Endothelial cell of umbilical vein (primary cell): Measurements from ENCODE around the gene VWA7. TPM values are rescaled to one million over a fixed set of nuclear protein-coding genes. Genes with fewer than 3 reads are reported as not detected.
"Not testable (repeated sequence)": the region's sequence is repeated elsewhere in the genome, so short reads cannot be mapped to it uniquely, and the experiment has no call there.

Experiments used
- BruUV-seq: library from RNA; stranded (reverse); fragments of 400-500 nt; replicated peaks from 2 replicates; lab custom pipeline; 2021; lab: Mats Ljungman, UMichigan
- CTCF ChIA-PET: fragments of 300-600, 350-600 bp; sonication (Branson Sonifier 250); formaldehyde crosslinking; loops from one replicate; lab custom pipeline; 2021; ENCODE audit warnings: antibody characterized with exemption, inconsistent platforms; lab: Charles Lee
- POLR2A ChIA-PET: fragments of 300-600, 350-600 bp; sonication (Branson Sonifier 250); formaldehyde crosslinking; loops from one replicate; lab custom pipeline; 2021; ENCODE audit warnings: antibody characterized with exemption, inconsistent platforms; lab: Charles Lee
- DNase-seq: peaks from one replicate; pipeline ENCODE4 v3.0.0-alpha.2; 2011; ENCODE audit warnings: low read depth, low spot score
- FAIRE-seq: peaks from 2 replicates; lab custom pipeline; 2011; peaks lifted over from hg19 to GRCh38; lab: Jason Lieb, UNC
- H2AFZ ChIP-seq: 2 replicates; pipeline ENCODE4 v1.6.0; 2012; ENCODE audit warnings: low read depth, low read length, control low read depth, inconsistent platforms
- H3K27ac ChIP-seq: 2 replicates; pipeline ENCODE4 v1.5.1; 2011; ENCODE audit warnings: low read depth, mild to moderate bottlenecking, control low read depth, low read length, moderate library complexity; ENCODE audit not compliant: insufficient read depth
- H3K27me3 ChIP-seq, 2 experiments: 2 replicates each; pipeline versions ENCODE4 v1.6.0 to v1.6.1; 2011; ENCODE audit warnings: low read length in 2 of 2, mixed read lengths in 1 of 2; ENCODE audit not compliant: control insufficient read depth in 2 of 2, insufficient read depth in 2 of 2
- H3K36me3 ChIP-seq, 2 experiments: 2 replicates in 1 of 2; 3 replicates in 1 of 2; pipeline ENCODE4 v1.5.1; 2011; ENCODE audit warnings: low read length in 2 of 2, mild to moderate bottlenecking in 1 of 2, moderate library complexity in 1 of 2; ENCODE audit not compliant: control insufficient read depth in 2 of 2, insufficient read depth in 2 of 2; ENCODE audit errors: extremely low read depth in 1 of 2
- H3K4me1 ChIP-seq: 3 replicates; pipeline ENCODE4 v1.5.1; 2011; ENCODE audit warnings: mild to moderate bottlenecking, low read length; ENCODE audit not compliant: control insufficient read depth, insufficient read depth; ENCODE audit errors: extremely low read depth
- H3K4me2 ChIP-seq: 2 replicates; pipeline ENCODE4 v1.6.1; 2011; ENCODE audit warnings: low read length, control low read depth, mixed read lengths; ENCODE audit not compliant: insufficient read depth
- H3K4me3 ChIP-seq, 3 experiments: fragments of 200-600 bp in 1 of 3; sonication (generic), shearing (Covaris generic) in 1 of 3; replicated peaks in 1 of 3; 2 replicates each; pipeline ENCODE4 v1.5.1; 2011 to 2016; ENCODE audit warnings: control low read depth in 3 of 3, low read length in 3 of 3, mild to moderate bottlenecking in 2 of 3, inconsistent platforms in 1 of 3, low read depth in 1 of 3, moderate library complexity in 1 of 3; ENCODE audit not compliant: insufficient read depth in 1 of 3
- H3K79me2 ChIP-seq: 2 replicates; pipeline ENCODE4 v1.6.0; 2012; ENCODE audit warnings: low read length, inconsistent platforms; ENCODE audit not compliant: control insufficient read depth, insufficient read depth
- H3K9ac ChIP-seq: replicated peaks from 2 replicates; pipeline ENCODE3; 2011; ENCODE audit warnings: low read length, control low read depth; ENCODE audit not compliant: insufficient read depth; ENCODE audit errors: extremely low read depth
- H3K9me1 ChIP-seq: replicated peaks from 3 replicates; pipeline ENCODE4 v1.6.0; 2011; ENCODE audit warnings: mild to moderate bottlenecking, low read length; ENCODE audit not compliant: control insufficient read depth, insufficient read depth; ENCODE audit errors: extremely low read depth
- H3K9me3 ChIP-seq: replicated peaks from 2 replicates; pipeline ENCODE4 v1.5.1; 2012; ENCODE audit warnings: low read length, inconsistent platforms; ENCODE audit not compliant: control insufficient read depth, insufficient read depth
- H4K20me1 ChIP-seq: replicated peaks from 2 replicates; pipeline ENCODE3; 2011; ENCODE audit warnings: mild to moderate bottlenecking, low read length; ENCODE audit not compliant: control insufficient read depth, insufficient read depth; ENCODE audit errors: extremely low read depth
- CTCF ChIP-seq, 2 donors: IDR thresholded peaks; 1 replicate in 1 of 2; 2 replicates in 1 of 2; pipeline ENCODE4 v1.5.1; 2011; ENCODE audit warnings: low read length in 2 of 2, mild to moderate bottlenecking in 2 of 2, moderate library complexity in 2 of 2, control low read depth in 1 of 2, inconsistent platforms in 1 of 2, low read depth in 1 of 2; ENCODE audit not compliant: insufficient read depth in 1 of 2; ENCODE audit errors: extremely low read depth in 1 of 2
- EZH2 ChIP-seq: IDR thresholded peaks from 2 replicates; pipeline ENCODE4 v1.6.1; 2012; ENCODE audit warnings: borderline replicate concordance, low read depth, mild to moderate bottlenecking, moderate library complexity, low read length, inconsistent platforms; ENCODE audit not compliant: severe bottlenecking
- FOS ChIP-seq: IDR thresholded peaks from 2 replicates; pipeline ENCODE4 v1.6.1; 2011; ENCODE audit warnings: mild to moderate bottlenecking, low read length, moderate library complexity, borderline replicate concordance; ENCODE audit not compliant: insufficient read depth
- GATA2 ChIP-seq: IDR thresholded peaks from 2 replicates; pipeline ENCODE4 v1.7.0; 2011; ENCODE audit warnings: low read depth, mild to moderate bottlenecking, moderate library complexity, mixed read lengths, low read length; ENCODE audit not compliant: insufficient read length, insufficient read depth
- JUN ChIP-seq: IDR thresholded peaks from 2 replicates; pipeline ENCODE4 v1.6.1; 2011; ENCODE audit warnings: borderline replicate concordance, low read depth; ENCODE audit not compliant: insufficient read length, insufficient read depth
- MAX ChIP-seq: IDR thresholded peaks from 2 replicates; pipeline ENCODE4 v1.6.1; 2011; ENCODE audit not compliant: insufficient read depth, insufficient read length
- MYC ChIP-seq: IDR thresholded peaks from one replicate; pipeline ENCODE4 v1.6.1; 2011; ENCODE audit warnings: mild to moderate bottlenecking, low read depth, low read length
- POLR2A ChIP-seq: IDR thresholded peaks from 2 replicates; pipeline ENCODE4 v1.6.1; 2012; ENCODE audit warnings: low read depth, mild to moderate bottlenecking, control low read depth, low read length
- POLR2AphosphoS5 ChIP-seq: IDR thresholded peaks from 2 replicates; pipeline ENCODE4 v1.6.1; 2012; ENCODE audit warnings: low read depth, mild to moderate bottlenecking, control low read depth, low read length, moderate library complexity; ENCODE audit not compliant: insufficient read depth
- dilution Hi-C: fragments of 300-500 bp; cut with MboI; formaldehyde crosslinking; loops from one replicate; pipeline ENCODE4 v1.15.0; 2019; ENCODE audit warnings: low sequenced_read_pairs; ENCODE audit not compliant: extremely low pct_ligation_motif_present
- intact Hi-C: fragments of 100-400 bp; cut with micrococcal nuclease; formaldehyde crosslinking; loops from one replicate; pipeline ENCODE4 v1.10.0; 2022
- polyA plus RNA-seq, 4 experiments: library from polyadenylated mRNA; depleted of rRNA in 3 of 4; stranded (reverse) in 3 of 4; unstranded in 1 of 4; fragments of >200 nt; gene quantifications; 2 replicates each; pipeline versions ENCODE4 v1.2.1 to v1.2.3, GENCODE V29; 2011 to 2012; ENCODE audit warnings: missing spikeins in 1 of 4
- total RNA-seq: library from RNA; stranded (reverse); gene quantifications from 2 replicates; pipeline ENCODE4 v1.2.3, GENCODE V29; 2021

VWA7 gene
- total and polyA plus RNA-seq, 2 donors (not counting 3 experiments of a cell fraction or from before 2014, with no cell fraction given) = 0.11 to 0.51 TPM

GRCh38 chr6:31805939-31806469 is 28.9 kb upstream of the VWA7 start:
- DNase-seq (no peak), FAIRE-seq (peak; percentile 50)
- peak overlapping the region; percentile 77 to 88 (median 87) for H3K4me3 ChIP-seq
- H3K4me1 ChIP-seq = peaks cover 11% of the 10 kb centered on the region
- H3K36me3 ChIP-seq = peaks cover 3% of the 10 kb centered on the region in 2 experiments
- H3K27ac ChIP-seq = peak overlapping the region; percentile 42
- BruUV-seq = no TSS peak
- POLR2A ChIA-PET = interaction anchor here (0.6 to 2.4 kb wide), 8 partner anchors 9 to 36 kb away, joined by 3 to 32 read pairs (median 6); partner anchors contain the start of genes HSPA1A, HSPA1B, HSPA1L and VARS1
- H3K9me1 ChIP-seq = no peaks in the 10 kb centered on the region
- no peak for TF ChIP-seq FOS
- TF ChIP-seq POLR2A = no peak
- no peak for TF ChIP-seq POLR2AphosphoS5
- TF ChIP-seq MAX = no peak
- TF ChIP-seq MYC = no peak
- TF ChIP-seq CTCF (IDR thresholded peaks at IDR 0.05; ENCODE audit: extremely low read depth in 1 of 2, insufficient read depth in 1 of 2, low read depth in 1 of 2, low read length in 2 of 2) = no peak
- no peak for TF ChIP-seq JUN
- TF ChIP-seq GATA2 = no peak
- no peak for TF ChIP-seq EZH2
- peak overlapping the region; percentile 96 for H3K4me2 ChIP-seq
- no peaks in the 10 kb centered on the region for H4K20me1 ChIP-seq
- dilution Hi-C loops (no loop called here), intact Hi-C loops (loop anchor here (1.0 kb wide), 1 partner anchor 10 kb away; no protein-coding TSS in a partner anchor)
- H3K27me3 ChIP-seq = no peaks in the 10 kb centered on the region
- H3K9me3 ChIP-seq = no peaks in the 10 kb centered on the region
- CTCF ChIA-PET = interaction anchor here (1.0 to 3.1 kb wide), 13 partner anchors 9 to 115 kb away, joined by 3 to 28 read pairs (median 9); partner anchors contain the start of genes DDAH2, HSPA1A, HSPA1B and HSPA1L
- H3K9ac ChIP-seq = peak overlapping the region; percentile 87
- peaks cover 24% of the 10 kb centered on the region for H3K79me2 ChIP-seq
- H2AFZ ChIP-seq = peak overlapping the region; percentile 70

- H3K27ac ChIP-seq, dilution Hi-C loops, DNase-seq, H3K4me1 ChIP-seq, H3K4me3 ChIP-seq, CTCF ChIA-PET, H3K4me2 ChIP-seq, BruUV-seq, H3K9me3 ChIP-seq, FAIRE-seq, H3K27me3 ChIP-seq, H3K36me3 ChIP-seq, H4K20me1 ChIP-seq, intact Hi-C loops, H2AFZ ChIP-seq, H3K9me1 ChIP-seq, H3K9ac ChIP-seq, POLR2A ChIA-PET: not testable (repeated sequence)
- H3K79me2 ChIP-seq = peaks cover 22% of the 10 kb centered on the region
Measured at GRCh38 chr6:31801031-31801927, 24.2 kb upstream of the VWA7 start.
